Activated naive CD4-positive, alpha-beta T cell treated with anti-CD3 and anti-CD28 coated beads for 36 hours (primary cell): Measurements from ENCODE around the gene TNFAIP3. TPM values are rescaled to one million over a fixed set of nuclear protein-coding genes. Genes with fewer than 3 reads are reported as not detected.
"Not testable (repeated sequence)": the region's sequence is repeated elsewhere in the genome, so short reads cannot be mapped to it uniquely, and the experiment has no call there.

Experiments used
- CTCF ChIA-PET: fragments of 350-600 bp; sonication (Branson Sonifier 250); formaldehyde crosslinking; loops from one replicate; lab custom pipeline; 2021; ENCODE audit warnings: antibody characterized with exemption; lab: Charles Lee
- DNase-seq: peaks from one replicate; pipeline ENCODE4 v3.0.0-alpha.2; 2020
- H3K27ac Mint-ChIP-seq: one replicate; pipeline ENCODE4 v1.8.0; 2021; ENCODE audit warnings: mild to moderate bottlenecking, mixed read lengths
- H3K27me3 Mint-ChIP-seq: one replicate; pipeline ENCODE4 v1.8.0; 2021; ENCODE audit warnings: low read depth, mixed read lengths
- H3K36me3 Mint-ChIP-seq: one replicate; pipeline ENCODE4 v1.8.0; 2021; ENCODE audit warnings: low read depth, mixed read lengths
- H3K4me1 Mint-ChIP-seq: one replicate; pipeline ENCODE4 v1.8.0; 2021; ENCODE audit warnings: low read depth, mixed read lengths
- H3K4me3 Mint-ChIP-seq: one replicate; pipeline ENCODE4 v1.8.0; 2021; ENCODE audit warnings: mild to moderate bottlenecking, moderate library complexity, mixed read lengths
- H3K9me3 Mint-ChIP-seq: one replicate; pipeline ENCODE4 v1.8.0; 2021; ENCODE audit warnings: mixed read lengths
- intact Hi-C: fragments of 100-400 bp; cut with micrococcal nuclease; formaldehyde crosslinking; loops from one replicate; pipeline ENCODE4 v1.15.1; 2023
- total RNA-seq, 2 experiments: library from RNA; stranded (reverse); gene quantifications; one replicate each; pipeline ENCODE4 v1.2.3, GENCODE V29; 2021

The TNFAIP3 gene
- total RNA-seq, 2 experiments from 2014 or later: 289 to 294 TPM

DNA sequence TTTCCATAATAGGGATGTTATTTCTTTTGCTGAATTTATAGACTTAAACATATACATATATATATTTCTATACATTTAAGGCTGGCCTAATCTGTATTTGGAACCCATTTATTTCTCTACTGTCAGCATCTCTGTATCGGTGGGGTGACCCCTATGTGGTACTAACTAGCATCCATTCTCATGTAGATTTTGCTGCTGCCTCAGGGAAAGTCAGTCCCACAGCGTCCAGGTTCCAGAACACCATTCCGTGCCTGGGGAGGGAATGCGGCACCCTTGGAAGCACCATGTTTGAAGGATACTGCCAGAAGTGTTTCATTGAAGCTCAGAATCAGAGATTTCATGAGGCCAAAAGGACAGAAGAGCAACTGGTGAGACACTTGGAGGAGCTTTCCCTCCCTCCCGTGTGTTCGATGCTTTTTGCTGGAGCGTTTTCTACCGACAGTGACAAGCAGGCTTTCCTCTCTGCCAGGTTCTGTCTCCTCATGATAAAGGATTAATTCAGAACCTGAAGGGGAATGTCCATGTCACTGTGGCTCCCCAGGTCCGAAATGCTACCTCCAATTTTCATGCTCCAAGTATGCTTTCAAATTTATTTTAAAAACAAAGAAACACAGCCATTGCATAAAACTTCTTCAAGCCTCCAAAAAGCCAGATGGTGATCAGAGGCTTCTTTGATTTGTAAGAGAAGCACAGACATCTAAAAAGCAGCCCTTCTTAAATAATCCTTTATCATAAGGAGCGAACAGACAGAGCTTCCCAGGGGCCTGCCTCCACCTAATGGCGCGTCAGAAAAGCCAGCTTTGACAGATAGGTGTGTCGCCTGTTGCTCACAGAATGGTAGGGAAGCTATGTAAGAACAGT, 13.1 kb downstream of the TNFAIP3 start:
- DNase-seq: no peak
- Mint-ChIP-seq H3K36me3 (peaks cover 85% of the 10 kb centered on the region), H3K9me3 (peaks cover 3% of the 10 kb centered on the region), H3K27ac (peak overlapping the region; percentile 85), H3K27me3 (no peaks in the 10 kb centered on the region), H3K4me3 (peak overlapping the region; percentile 61), H3K4me1 (peaks cover 81% of the 10 kb centered on the region)
- CTCF ChIA-PET: interaction anchor here (0.6 to 12.9 kb wide), 8 partner anchors 10 to 176 kb away, joined by 3 to 156 read pairs (median 4); partner anchors contain the start of gene TNFAIP3
- intact Hi-C loops: loop anchor here (10.0 kb wide), 1 partner anchor 535 kb away; no protein-coding TSS in a partner anchor

DNA sequence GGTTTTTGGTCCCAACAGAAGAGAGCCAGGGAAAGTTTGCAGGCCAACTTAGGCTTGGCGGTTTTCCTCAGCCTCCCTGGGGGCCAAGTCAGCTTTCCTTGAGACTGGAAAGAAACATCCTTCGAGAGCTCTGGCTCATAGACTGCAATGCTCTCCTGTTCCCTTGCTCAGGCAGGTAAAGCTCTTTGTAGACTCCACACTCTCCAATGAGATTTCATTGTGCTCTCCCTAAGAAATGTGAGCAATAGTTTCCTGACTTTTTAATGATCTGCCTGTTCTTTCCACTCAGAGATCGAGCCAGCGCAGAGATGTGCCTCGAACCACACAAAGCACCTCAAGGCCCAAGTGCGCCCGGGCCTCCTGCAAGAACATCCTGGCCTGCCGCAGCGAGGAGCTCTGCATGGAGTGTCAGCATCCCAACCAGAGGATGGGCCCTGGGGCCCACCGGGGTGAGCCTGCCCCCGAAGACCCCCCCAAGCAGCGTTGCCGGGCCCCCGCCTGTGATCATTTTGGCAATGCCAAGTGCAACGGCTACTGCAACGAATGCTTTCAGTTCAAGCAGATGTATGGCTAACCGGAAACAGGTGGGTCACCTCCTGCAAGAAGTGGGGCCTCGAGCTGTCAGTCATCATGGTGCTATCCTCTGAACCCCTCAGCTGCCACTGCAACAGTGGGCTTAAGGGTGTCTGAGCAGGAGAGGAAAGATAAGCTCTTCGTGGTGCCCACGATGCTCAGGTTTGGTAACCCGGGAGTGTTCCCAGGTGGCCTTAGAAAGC, 13.9 kb downstream of the TNFAIP3 start:
- Mint-ChIP-seq H3K9me3 (peaks cover 7% of the 10 kb centered on the region), H3K27me3 (no peaks in the 10 kb centered on the region), H3K4me1 (peaks cover 74% of the 10 kb centered on the region), H3K27ac (peak overlapping the region; percentile 85), H3K36me3 (peaks cover 80% of the 10 kb centered on the region), H3K4me3 (peak overlapping the region; percentile 17)
- intact Hi-C loops: no loop called here
- CTCF ChIA-PET: interaction anchor here (0.7 to 12.9 kb wide), 8 partner anchors 11 to 177 kb away, joined by 3 to 156 read pairs (median 6); partner anchors contain the start of gene TNFAIP3
- no peak for DNase-seq

DNA sequence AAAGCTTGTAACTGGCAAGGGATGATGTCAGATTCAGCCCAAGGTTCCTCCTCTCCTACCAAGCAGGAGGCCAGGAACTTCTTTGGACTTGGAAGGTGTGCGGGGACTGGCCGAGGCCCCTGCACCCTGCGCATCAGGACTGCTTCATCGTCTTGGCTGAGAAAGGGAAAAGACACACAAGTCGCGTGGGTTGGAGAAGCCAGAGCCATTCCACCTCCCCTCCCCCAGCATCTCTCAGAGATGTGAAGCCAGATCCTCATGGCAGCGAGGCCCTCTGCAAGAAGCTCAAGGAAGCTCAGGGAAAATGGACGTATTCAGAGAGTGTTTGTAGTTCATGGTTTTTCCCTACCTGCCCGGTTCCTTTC, 14.4 kb downstream of the TNFAIP3 start:
- intact Hi-C loops: no loop called here
- Mint-ChIP-seq H3K4me3 (peak overlapping the region; percentile 17), H3K27ac (peak overlapping the region; percentile 85), H3K36me3 (peaks cover 80% of the 10 kb centered on the region), H3K4me1 (peaks cover 69% of the 10 kb centered on the region), H3K27me3 (no peaks in the 10 kb centered on the region), H3K9me3 (peaks cover 12% of the 10 kb centered on the region)
- DNase-seq: peak; percentile 40
- CTCF ChIA-PET: interaction anchor here (0.7 to 12.9 kb wide), 10 partner anchors 11 to 177 kb away, joined by 3 to 156 read pairs (median 4); partner anchors contain the start of gene TNFAIP3

DNA sequence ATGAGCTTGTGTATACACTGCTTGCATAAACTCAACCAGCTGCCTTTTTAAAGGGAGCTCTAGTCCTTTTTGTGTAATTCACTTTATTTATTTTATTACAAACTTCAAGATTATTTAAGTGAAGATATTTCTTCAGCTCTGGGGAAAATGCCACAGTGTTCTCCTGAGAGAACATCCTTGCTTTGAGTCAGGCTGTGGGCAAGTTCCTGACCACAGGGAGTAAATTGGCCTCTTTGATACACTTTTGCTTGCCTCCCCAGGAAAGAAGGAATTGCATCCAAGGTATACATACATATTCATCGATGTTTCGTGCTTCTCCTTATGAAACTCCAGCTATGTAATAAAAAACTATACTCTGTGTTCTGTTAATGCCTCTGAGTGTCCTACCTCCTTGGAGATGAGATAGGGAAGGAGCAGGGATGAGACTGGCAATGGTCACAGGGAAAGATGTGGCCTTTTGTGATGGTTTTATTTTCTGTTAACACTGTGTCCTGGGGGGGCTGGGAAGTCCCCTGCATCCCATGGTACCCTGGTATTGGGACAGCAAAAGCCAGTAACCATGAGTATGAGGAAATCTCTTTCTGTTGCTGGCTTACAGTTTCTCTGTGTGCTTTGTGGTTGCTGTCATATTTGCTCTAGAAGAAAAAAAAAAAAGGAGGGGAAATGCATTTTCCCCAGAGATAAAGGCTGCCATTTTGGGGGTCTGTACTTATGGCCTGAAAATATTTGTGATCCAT, 15.3 kb downstream of the TNFAIP3 start:
- H3K27ac Mint-ChIP-seq: peak overlapping the region; percentile 85
- H3K27me3 Mint-ChIP-seq: no peaks in the 10 kb centered on the region
- H3K4me1 Mint-ChIP-seq: peaks cover 62% of the 10 kb centered on the region
- CTCF ChIA-PET: interaction anchor here (0.9 to 12.9 kb wide), 9 partner anchors 11 to 178 kb away, joined by 3 to 156 read pairs (median 6); partner anchors contain the start of gene TNFAIP3
- H3K36me3 Mint-ChIP-seq: peaks cover 75% of the 10 kb centered on the region
- intact Hi-C loops: loop anchor here (1.0 to 2.0 kb wide), 2 partner anchors 9 to 44 kb away; no protein-coding TSS in a partner anchor
- DNase-seq: peak; percentile 55
- H3K9me3 Mint-ChIP-seq: peaks cover 12% of the 10 kb centered on the region
- peak overlapping the region; percentile 52 for H3K4me3 Mint-ChIP-seq

DNA sequence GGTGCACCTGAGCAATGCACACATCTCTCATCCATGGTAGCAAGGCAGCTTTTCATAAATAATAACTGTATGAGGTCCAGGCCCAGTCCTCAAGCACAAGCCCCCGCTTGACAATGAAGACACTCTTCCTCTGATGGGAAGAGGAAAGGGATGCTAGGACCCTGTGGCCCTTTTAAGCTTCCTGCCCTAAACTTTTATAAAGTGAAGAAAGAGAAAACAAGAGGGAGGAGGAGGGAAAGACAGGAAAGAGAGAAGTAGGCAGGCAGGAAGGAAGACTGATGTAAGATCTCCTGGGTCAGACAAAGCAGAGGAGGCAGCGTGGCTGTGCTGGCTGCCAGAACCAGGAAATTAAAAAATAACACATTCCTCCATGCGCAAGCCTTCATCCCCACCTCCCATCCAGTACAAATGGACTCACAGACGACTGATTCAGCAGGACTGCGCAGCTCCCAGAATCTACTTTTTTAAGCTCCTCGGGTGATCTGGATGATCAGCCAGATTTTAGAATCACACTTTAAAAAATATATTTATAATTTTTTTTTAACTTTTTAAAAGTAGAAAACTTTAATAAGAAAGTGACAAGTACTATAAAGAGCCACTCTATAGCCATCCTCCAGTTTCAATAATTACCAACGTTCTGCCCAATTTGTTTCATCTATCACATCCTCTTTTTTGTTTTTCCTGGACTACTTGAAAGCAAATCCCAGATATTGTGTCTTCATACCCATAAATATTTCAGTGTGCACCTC, 16.5 kb downstream of the TNFAIP3 start:
- H3K36me3 Mint-ChIP-seq: peaks cover 65% of the 10 kb centered on the region
- H3K27me3 Mint-ChIP-seq: no peaks in the 10 kb centered on the region
- H3K27ac Mint-ChIP-seq: peak overlapping the region; percentile 96
- H3K9me3 Mint-ChIP-seq: peaks cover 17% of the 10 kb centered on the region
- peak; percentile 57 for DNase-seq
- peaks cover 51% of the 10 kb centered on the region for H3K4me1 Mint-ChIP-seq
- intact Hi-C loops: loop anchor here (1.0 to 2.0 kb wide), 4 partner anchors 8 to 57 kb away; no protein-coding TSS in a partner anchor
- H3K4me3 Mint-ChIP-seq: peak overlapping the region; percentile 41
- CTCF ChIA-PET: interaction anchor here (0.9 to 12.9 kb wide), 9 partner anchors 9 to 179 kb away, joined by 3 to 156 read pairs (median 3); partner anchors contain the start of gene TNFAIP3

DNA sequence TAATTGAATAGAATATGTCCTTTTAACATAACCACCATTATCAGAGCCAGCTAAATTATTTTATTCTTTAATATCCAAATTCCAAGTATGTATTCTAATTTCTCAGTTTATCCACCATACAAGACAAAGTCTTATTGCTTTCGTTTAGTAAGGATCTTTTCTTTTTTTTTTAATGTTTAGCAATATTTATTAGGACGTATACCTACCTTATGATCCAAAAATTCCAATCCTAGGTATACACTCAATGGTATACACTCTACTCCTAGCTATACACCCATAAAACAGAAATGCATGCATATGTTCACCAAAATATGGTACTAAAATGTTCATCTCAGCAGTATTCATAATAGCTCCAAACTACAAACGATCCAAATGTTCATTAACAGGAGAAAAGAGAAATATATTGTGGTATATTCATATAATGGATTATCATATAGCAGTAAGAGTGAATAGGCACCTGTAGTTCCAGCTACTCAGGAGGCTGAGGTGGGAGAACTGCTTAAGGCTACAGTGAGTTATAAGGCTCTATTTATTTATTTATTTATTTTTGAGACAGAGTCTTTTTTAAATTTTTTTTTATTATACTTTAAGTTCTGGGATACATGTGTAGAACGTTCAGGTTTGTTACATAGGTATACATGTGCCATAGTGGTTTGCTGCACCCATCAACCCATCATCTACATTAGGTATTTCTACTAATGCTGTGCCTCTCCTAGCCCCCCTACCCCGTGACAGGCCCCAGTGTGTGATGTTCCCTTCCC, 17.3 kb downstream of the TNFAIP3 start:
- peak overlapping the region; percentile 26 for H3K4me3 Mint-ChIP-seq
- CTCF ChIA-PET: interaction anchor here (0.7 to 12.9 kb wide), 8 partner anchors 9 to 180 kb away, joined by 3 to 156 read pairs (median 3); partner anchors contain the start of gene TNFAIP3
- no peaks in the 10 kb centered on the region for H3K27me3 Mint-ChIP-seq
- H3K27ac Mint-ChIP-seq: peak overlapping the region; percentile 87
- DNase-seq: no peak
- H3K36me3 Mint-ChIP-seq: peaks cover 61% of the 10 kb centered on the region
- intact Hi-C loops: no loop called here
- peaks cover 44% of the 10 kb centered on the region for H3K4me1 Mint-ChIP-seq
- H3K9me3 Mint-ChIP-seq: peaks cover 19% of the 10 kb centered on the region

DNA sequence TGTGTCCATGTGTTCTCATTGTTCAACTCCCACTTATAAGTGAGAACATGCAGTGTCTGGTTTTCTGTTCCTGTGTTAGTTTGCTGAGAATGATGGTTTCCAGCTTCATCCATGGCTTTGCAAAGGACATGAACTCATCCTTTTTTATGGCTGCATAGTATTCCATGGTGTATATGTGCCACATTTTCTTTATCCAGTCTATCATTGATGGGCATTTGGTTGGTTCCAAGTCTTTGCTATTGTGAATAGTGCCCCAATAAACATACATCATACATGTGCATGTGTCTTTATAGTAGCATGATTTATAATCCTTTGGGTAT, 17.8 kb downstream of the TNFAIP3 start:
- Mint-ChIP-seq H3K4me1 (peaks cover 42% of the 10 kb centered on the region), H3K36me3 (peaks cover 57% of the 10 kb centered on the region), H3K9me3 (peaks cover 20% of the 10 kb centered on the region), H3K27ac (peak overlapping the region; percentile 34)
- H3K27me3 Mint-ChIP-seq, DNase-seq, H3K4me3 Mint-ChIP-seq, intact Hi-C loops: not testable (repeated sequence)
- CTCF ChIA-PET: interaction anchor here (0.9 to 12.9 kb wide), 3 partner anchors 47 to 180 kb away, joined by 3 to 156 read pairs (median 6); no protein-coding TSS in a partner anchor

DNA sequence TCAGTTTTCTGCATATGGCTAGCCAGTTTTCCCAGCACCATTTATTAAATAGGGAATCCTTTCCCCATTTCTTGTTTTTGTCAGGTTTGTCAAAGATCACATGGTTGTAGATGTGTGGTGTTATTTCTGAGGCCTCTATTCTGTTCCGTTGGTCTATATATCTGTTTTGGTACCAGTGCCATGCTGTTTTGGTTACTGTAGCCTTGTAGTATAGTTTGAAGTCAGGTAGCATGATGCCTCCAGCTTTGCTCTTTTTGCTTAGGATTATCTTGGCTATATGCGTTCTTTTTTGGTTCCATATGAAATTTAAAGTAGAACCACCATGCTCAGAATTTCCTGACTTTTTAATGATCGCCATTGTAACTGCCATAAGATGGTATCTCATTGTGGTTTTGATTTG, 19.2 kb downstream of the TNFAIP3 start:
- peaks cover 33% of the 10 kb centered on the region for H3K4me1 Mint-ChIP-seq
- H3K9me3 Mint-ChIP-seq: peaks cover 22% of the 10 kb centered on the region
- CTCF ChIA-PET: interaction anchor here (12.9 kb wide), 1 partner anchor 57 kb away, joined by 156 read pairs; no protein-coding TSS in a partner anchor
- H3K27me3 Mint-ChIP-seq, H3K27ac Mint-ChIP-seq, DNase-seq, H3K4me3 Mint-ChIP-seq, intact Hi-C loops: not testable (repeated sequence)
- peaks cover 45% of the 10 kb centered on the region for H3K36me3 Mint-ChIP-seq

DNA sequence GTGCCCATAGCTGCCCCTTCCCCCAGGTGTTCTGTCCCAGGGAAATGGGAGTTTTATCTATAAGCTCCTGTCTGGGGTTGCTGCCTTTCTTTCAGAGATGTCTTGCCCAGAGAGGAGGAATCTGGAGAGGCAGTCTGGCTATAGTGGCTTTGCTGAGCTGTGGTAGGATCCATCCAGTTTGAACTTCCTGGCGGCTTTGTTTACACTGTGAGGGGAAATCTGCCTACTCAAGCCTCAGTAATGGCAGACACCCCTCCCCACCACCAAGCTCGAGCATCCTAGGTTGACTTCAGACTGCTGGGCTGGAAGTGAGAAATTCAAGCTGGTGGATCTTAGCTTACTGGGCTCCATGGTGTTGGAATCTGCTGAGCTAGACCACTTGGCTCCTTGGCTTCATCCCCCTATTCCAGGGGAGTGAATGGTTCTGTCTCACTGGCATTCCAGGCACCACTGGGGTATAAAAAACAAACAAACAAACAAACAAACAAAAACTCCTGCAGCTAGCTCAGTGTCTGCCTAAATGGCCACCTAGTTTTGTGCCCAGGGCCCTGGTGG, 24.0 kb downstream of the TNFAIP3 start:
- Mint-ChIP-seq H3K4me3 (no peak overlapping the region), H3K9me3 (peaks cover 13% of the 10 kb centered on the region), H3K36me3 (peaks cover 16% of the 10 kb centered on the region), H3K27ac (no peak overlapping the region), H3K27me3 (no peaks in the 10 kb centered on the region), H3K4me1 (peaks cover 29% of the 10 kb centered on the region)
- DNase-seq: no peak
- intact Hi-C loops: loop anchor here (1.0 kb wide), 1 partner anchor 8 kb away; no protein-coding TSS in a partner anchor
- CTCF ChIA-PET: interaction anchor here (0.7 to 1.4 kb wide), 6 partner anchors 19 to 113 kb away, joined by 3 to 6 read pairs (median 4); no protein-coding TSS in a partner anchor

DNA sequence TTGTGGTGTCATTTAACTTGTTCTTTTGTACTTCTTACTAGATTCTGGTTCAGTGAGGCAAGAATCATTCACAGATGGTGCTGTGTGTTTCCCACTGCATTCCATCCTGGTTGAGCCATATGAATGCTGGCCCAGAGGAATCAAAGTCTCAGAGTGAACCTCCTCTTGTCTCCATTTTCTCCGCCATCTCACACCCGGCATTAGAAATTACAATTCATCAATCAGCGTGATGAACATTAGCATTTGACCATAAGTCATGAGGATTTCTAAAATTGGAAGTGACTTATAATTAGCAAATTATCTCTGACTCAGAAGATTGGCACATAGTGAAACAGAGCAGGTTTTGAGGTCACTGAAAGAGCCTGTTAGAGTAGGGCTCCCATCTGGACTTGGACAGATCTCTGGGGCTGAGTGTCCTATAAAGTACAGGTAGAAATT, 25.2 kb downstream of the TNFAIP3 start:
- CTCF ChIA-PET: interaction anchor here (0.8 to 1.4 kb wide), 3 partner anchors 9 to 112 kb away, joined by 3 to 4 read pairs (median 3); no protein-coding TSS in a partner anchor

More for the DNA sequence above, 25.2 kb downstream of the TNFAIP3 start:
- DNase-seq: no peak
- Mint-ChIP-seq H3K4me1 (peaks cover 35% of the 10 kb centered on the region), H3K27ac (no peak overlapping the region), H3K9me3 (peaks cover 9% of the 10 kb centered on the region), H3K4me3 (no peak overlapping the region), H3K27me3 (no peaks in the 10 kb centered on the region), H3K36me3 (peaks cover 7% of the 10 kb centered on the region)
- intact Hi-C loops: no loop called here
